A204.1 (cell line): ENCODE results near the gene PPARG.

ENCODE experiments used
- FAIRE-seq: peaks from 2 replicates; lab custom pipeline; 2012; peaks lifted over from hg19 to GRCh38; lab: Jason Lieb, UNC

The PPARG gene

GRCh38 chr3:12416731-12417130 lies 127.9 kb downstream of the PPARG start:
- FAIRE-seq = no peak

- FAIRE-seq = no peak
Measured at GRCh38 chr3:12420393-12420792, 131.5 kb downstream of the PPARG start.

- FAIRE-seq = no peak
Measured at GRCh38 chr3:12421132-12421531, 132.3 kb downstream of the PPARG start.

- FAIRE-seq = no peak
Measured at GRCh38 chr3:12423131-12423530, 134.3 kb downstream of the PPARG start.

- no peak for FAIRE-seq
Measured at GRCh38 chr3:12423918-12424630, 135.2 kb downstream of the PPARG start.

GRCh38 chr3:12424635-12425319 lies 135.9 kb downstream of the PPARG start:
- FAIRE-seq = no peak

GRCh38 chr3:12425850-12426579 lies 137.1 kb downstream of the PPARG start:
- no peak for FAIRE-seq

GRCh38 chr3:12427551-12427950 lies 138.7 kb downstream of the PPARG start:
- FAIRE-seq = no peak

GRCh38 chr3:12428126-12428525 lies 139.3 kb downstream of the PPARG start:
- no peak for FAIRE-seq

- no peak for FAIRE-seq
Measured at GRCh38 chr3:12430086-12430485, 141.2 kb downstream of the PPARG start.

- FAIRE-seq = no peak
Measured at GRCh38 chr3:12433823-12434222, 145.0 kb downstream of the PPARG start.

- FAIRE-seq = no peak
Measured at GRCh38 chr3:12436514-12437220, 147.8 kb downstream of the PPARG start.

GRCh38 chr3:12437221-12437605 lies 148.3 kb downstream of the PPARG start:
- no peak for FAIRE-seq

GRCh38 chr3:12437861-12438260 lies 149.0 kb downstream of the PPARG start:
- FAIRE-seq = no peak

GRCh38 chr3:12438318-12438717 lies 149.4 kb downstream of the PPARG start:
- FAIRE-seq = no peak

- no peak for FAIRE-seq
Measured at GRCh38 chr3:12439161-12439940, 150.5 kb downstream of the PPARG start.

- no peak for FAIRE-seq
Measured at GRCh38 chr3:12440927-12441714, 152.3 kb downstream of the PPARG start.

GRCh38 chr3:12442654-12443501 lies 154.0 kb downstream of the PPARG start:
- FAIRE-seq = no peak

GRCh38 chr3:12443781-12444522 lies 155.1 kb downstream of the PPARG start:
- no peak for FAIRE-seq
